IPS DF 6.9 (cell line): Measurements from ENCODE around the gene BEST1.

Experiments
- DNase-seq: peaks from one replicate; pipeline ENCODE4 v3.0.0-alpha.2; 2013; ENCODE audit warnings: low read depth, low spot score
- H3K27ac ChIP-seq: one replicate; pipeline ENCODE4 v1.5.1; 2013; ENCODE audit warnings: low read length, control low read depth
- H3K27me3 ChIP-seq: 2 replicates; pipeline ENCODE4 v1.6.1; 2013; ENCODE audit warnings: mild to moderate bottlenecking, low read length; ENCODE audit not compliant: control insufficient read depth, insufficient read depth
- H3K36me3 ChIP-seq: 2 replicates; pipeline ENCODE4 v1.6.1; 2013; ENCODE audit warnings: low read length; ENCODE audit not compliant: control insufficient read depth, insufficient read depth
- H3K4me1 ChIP-seq: 2 replicates; pipeline ENCODE4 v1.6.1; 2013; ENCODE audit warnings: low read length; ENCODE audit not compliant: control insufficient read depth, insufficient read depth
- H3K4me3 ChIP-seq: 2 replicates; pipeline ENCODE4 v1.5.1; 2013; ENCODE audit warnings: mild to moderate bottlenecking, low read length
- H3K9me3 ChIP-seq: 2 replicates; pipeline ENCODE4 v1.6.1; 2013; ENCODE audit warnings: low read length, inconsistent platforms; ENCODE audit not compliant: control insufficient read depth, insufficient read depth
- WGBS: extraction: QIAGEN DNeasy Blood & Tissue Kit; methylation state at CpG from one replicate; pipeline ENCODE4 v1.1.7; 2013; ENCODE audit warnings: mixed read lengths, missing lambda C conversion rate; ENCODE audit not compliant: insufficient read length, insufficient coverage; 5-methylcytosine and 5-hydroxymethylcytosine counted together

The BEST1 gene

GRCh38 chr11:61972112-61972671 is 22.0 kb downstream of the BEST1 start:
- WGBS, result no CpG with 5 or more reads among the region's 7 CpGs

GRCh38 chr11:61972672-61973475 is 22.7 kb downstream of the BEST1 start:
- no peak overlapping the region for H3K4me3 ChIP-seq
- no peaks in the 10 kb centered on the region for H3K27me3 ChIP-seq
- H3K9me3 ChIP-seq, result no peaks in the 10 kb centered on the region
- H3K4me1 ChIP-seq, result peaks cover 16% of the 10 kb centered on the region
- no peak overlapping the region for H3K27ac ChIP-seq
- no CpG with 5 or more reads among the region's 11 CpGs for WGBS
- no peaks in the 10 kb centered on the region for H3K36me3 ChIP-seq
- DNase-seq, result no peak

More at GRCh38 chr11:61972112-61972671, 22.0 kb downstream of the BEST1 start:
- Histone ChIP-seq H3K4me1 (peaks cover 16% of the 10 kb centered on the region), H3K27me3 (no peaks in the 10 kb centered on the region), H3K9me3 (no peaks in the 10 kb centered on the region), H3K27ac (no peak overlapping the region), H3K36me3 (no peaks in the 10 kb centered on the region), H3K4me3 (no peak overlapping the region)
- no peak for DNase-seq

GRCh38 chr11:61973476-61974162 is 23.5 kb downstream of the BEST1 start:
- no CpG with 5 or more reads among the region's 10 CpGs for WGBS
- H3K9me3 ChIP-seq, result no peaks in the 10 kb centered on the region
- H3K4me1 ChIP-seq, result peaks cover 14% of the 10 kb centered on the region
- no peaks in the 10 kb centered on the region for H3K36me3 ChIP-seq
- no peak overlapping the region for H3K27ac ChIP-seq
- H3K4me3 ChIP-seq, result no peak overlapping the region
- H3K27me3 ChIP-seq, result no peaks in the 10 kb centered on the region
- no peak for DNase-seq

DNA sequence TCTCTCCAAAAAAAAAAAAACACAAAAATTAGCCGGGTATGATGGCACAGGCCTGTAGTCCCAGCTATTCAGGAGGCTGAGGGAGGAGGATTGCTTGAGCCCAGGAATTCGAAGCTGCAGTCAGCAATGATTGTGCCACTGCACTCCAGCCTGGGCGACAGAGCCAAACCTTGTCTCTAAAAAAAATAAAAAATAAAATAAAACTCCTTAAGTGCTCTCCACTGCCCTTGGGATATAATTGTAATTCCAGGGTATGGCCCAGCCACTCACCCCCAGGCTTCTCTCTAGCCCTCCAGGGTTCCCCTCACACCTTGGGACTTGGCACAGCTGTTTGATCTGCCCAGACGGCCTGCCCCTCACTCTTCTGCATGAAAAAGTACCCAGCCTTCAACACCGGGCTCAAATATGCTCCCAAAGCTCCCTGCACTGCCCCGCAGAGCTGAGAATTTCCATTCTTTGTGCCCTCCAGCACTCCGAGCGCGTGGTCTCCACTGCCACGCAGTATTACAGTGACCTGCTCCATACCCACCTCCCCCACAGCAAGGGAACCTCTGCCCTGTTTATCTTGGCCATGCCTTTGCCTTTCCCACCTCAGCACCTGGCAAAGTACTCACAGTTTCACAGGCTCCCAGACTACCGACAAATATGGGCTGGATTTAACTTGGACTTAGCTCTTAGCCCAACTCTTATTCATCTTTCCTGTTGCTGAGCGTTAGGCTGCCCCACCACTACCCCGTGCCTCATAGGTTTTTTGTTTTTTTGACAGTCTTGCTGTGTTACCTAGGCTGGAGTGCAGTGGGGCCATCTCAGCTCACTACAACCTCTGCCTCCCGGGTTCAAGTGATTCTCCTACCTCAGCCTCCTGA is 24.8 kb downstream of the BEST1 start:
- H3K9me3 ChIP-seq, result no peaks in the 10 kb centered on the region
- no CpG with 5 or more reads among the region's 14 CpGs for WGBS
- DNase-seq, result no peak
- H3K4me1 ChIP-seq, result peaks cover 11% of the 10 kb centered on the region
- H3K27me3 ChIP-seq, result no peaks in the 10 kb centered on the region
- no peaks in the 10 kb centered on the region for H3K36me3 ChIP-seq
- H3K27ac ChIP-seq, result no peak overlapping the region
- H3K4me3 ChIP-seq, result no peak overlapping the region

DNA sequence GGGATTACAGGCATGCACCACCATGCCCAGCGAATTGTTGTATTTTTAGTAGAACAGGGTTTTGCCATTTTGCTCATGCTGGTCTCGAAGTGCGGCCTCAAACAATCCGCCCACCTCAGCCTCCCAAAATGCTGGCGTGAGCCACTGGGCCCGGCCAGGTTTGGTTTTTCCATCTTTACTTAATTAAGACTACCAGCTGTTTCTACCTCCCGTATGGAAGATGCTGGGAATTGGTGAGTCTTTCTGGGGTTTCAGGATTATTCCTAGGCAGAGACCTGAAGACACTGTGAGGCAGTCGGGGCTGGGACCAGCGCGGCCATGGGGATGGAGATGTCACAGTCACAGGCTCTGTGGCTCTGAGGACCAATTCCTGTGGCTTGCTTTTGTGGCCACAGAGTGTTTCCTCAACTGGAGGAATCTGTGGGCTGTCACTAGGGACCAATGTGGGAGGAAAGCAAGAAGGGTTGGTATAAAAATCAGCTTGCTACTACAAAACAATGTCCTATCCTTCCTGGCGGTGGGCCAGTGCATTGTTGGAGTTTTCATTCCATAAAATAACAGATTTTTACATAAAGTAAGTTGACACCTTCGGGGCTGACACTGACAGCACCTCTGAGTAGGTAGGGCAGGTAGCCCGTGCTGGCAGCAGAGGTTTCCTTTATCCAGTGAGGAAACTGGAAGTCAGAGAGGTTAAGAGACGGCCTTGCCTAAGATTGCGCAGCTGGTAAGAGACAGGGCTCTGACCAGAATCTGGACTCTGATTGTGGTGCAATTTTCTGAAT is 25.7 kb downstream of the BEST1 start:
- H3K27me3 ChIP-seq, result no peaks in the 10 kb centered on the region
- H3K27ac ChIP-seq, result no peak overlapping the region
- no peaks in the 10 kb centered on the region for H3K36me3 ChIP-seq
- H3K4me3 ChIP-seq, result no peak overlapping the region
- no peaks in the 10 kb centered on the region for H3K9me3 ChIP-seq
- H3K4me1 ChIP-seq, result peaks cover 11% of the 10 kb centered on the region
- WGBS, result no CpG with 5 or more reads among the region's 15 CpGs
- no peak for DNase-seq

DNA sequence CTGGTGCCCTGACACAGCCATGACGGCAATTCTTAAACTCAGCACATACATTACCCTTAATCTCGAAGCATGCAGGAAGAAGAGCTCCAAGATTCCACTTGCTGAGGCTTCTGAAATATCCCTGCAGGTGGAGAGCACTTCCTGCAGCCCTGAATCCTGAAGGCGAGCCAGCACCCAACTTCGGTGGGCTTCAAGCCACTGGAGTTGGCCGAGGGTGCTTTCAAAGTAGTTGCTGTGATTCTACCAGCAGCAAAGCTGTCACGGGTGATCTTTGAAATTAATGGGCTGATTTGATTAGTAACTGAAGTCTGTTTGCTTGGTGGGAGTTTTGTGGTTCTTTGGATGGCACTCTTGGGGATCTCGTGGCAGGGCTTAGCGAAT is 26.3 kb downstream of the BEST1 start:
- DNase-seq, result no peak
- peaks cover 10% of the 10 kb centered on the region for H3K4me1 ChIP-seq
- no peaks in the 10 kb centered on the region for H3K36me3 ChIP-seq
- no CpG with 5 or more reads among the region's 8 CpGs for WGBS
- H3K4me3 ChIP-seq, result no peak overlapping the region
- H3K27me3 ChIP-seq, result 0 out of 2 replicates have a peak, but pooled peaks cover 1% of the 10 kb centered on the region
- H3K9me3 ChIP-seq, result no peaks in the 10 kb centered on the region
- no peak overlapping the region for H3K27ac ChIP-seq

DNA sequence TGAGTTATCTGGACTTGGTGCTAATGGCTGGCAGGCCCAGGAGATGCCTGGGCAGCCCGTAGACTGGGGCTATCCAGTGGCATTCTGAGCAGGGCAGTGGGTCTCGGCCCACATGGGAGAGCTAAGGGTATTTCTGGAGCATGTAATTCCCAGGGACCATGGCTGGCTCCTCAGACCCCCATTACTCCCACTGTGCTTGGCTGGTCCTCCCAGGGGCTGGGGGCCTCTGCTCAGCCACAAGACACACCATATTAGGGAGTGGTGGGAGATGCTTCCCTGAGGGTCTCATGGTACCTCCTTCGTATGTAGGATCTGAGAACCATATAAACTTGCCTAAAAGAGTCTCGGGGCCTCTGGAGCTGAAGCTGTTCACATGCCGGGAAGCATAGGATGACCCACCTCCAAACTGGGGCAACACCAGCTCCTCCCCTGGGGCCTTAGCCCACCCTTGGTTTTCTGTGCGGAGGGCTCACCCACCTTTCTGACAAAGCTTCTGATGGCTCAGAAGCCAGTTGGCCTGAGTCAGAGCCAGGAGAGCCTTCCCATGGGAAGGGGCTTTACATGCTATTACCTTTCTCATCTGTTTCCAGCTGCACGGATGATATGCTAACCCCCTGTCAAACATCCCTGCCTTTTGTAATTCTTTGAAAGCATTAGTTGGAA is 26.8 kb downstream of the BEST1 start:
- peaks cover 9% of the 10 kb centered on the region for H3K4me1 ChIP-seq
- H3K4me3 ChIP-seq, result no peak overlapping the region
- H3K27me3 ChIP-seq, result 0 out of 2 replicates have a peak, but pooled peaks cover 1% of the 10 kb centered on the region
- H3K9me3 ChIP-seq, result no peaks in the 10 kb centered on the region
- H3K27ac ChIP-seq, result no peak overlapping the region
- H3K36me3 ChIP-seq, result no peaks in the 10 kb centered on the region
- WGBS, result no CpG with 5 or more reads among the region's 7 CpGs
- DNase-seq, result no peak

GRCh38 chr11:61978703-61979661 is 28.8 kb downstream of the BEST1 start:
- Histone ChIP-seq H3K9me3 (no peaks in the 10 kb centered on the region), H3K27me3 (0 out of 2 replicates have a peak, but pooled peaks cover 1% of the 10 kb centered on the region), H3K36me3 (no peaks in the 10 kb centered on the region), H3K27ac (no peak overlapping the region), H3K4me1 (no peaks in the 10 kb centered on the region; the same call in 1 of the 2 replicates), H3K4me3 (no peak overlapping the region)
- DNase-seq, result no peak
- WGBS, result no CpG with 5 or more reads among the region's 17 CpGs
